ENCODE measurements around the gene CDK18. TPM values are rescaled to one million over a fixed set of nuclear protein-coding genes. Genes with fewer than 3 reads are reported as not detected.

The CDK18 gene
- total and polyA plus RNA-seq, 9 of the 15 experiments (the other 6 are each of a cell fraction or from before 2014, with no cell fraction given) = 0.05 to 0.69 (median 0.17) TPM; not detected in 2

DNA sequence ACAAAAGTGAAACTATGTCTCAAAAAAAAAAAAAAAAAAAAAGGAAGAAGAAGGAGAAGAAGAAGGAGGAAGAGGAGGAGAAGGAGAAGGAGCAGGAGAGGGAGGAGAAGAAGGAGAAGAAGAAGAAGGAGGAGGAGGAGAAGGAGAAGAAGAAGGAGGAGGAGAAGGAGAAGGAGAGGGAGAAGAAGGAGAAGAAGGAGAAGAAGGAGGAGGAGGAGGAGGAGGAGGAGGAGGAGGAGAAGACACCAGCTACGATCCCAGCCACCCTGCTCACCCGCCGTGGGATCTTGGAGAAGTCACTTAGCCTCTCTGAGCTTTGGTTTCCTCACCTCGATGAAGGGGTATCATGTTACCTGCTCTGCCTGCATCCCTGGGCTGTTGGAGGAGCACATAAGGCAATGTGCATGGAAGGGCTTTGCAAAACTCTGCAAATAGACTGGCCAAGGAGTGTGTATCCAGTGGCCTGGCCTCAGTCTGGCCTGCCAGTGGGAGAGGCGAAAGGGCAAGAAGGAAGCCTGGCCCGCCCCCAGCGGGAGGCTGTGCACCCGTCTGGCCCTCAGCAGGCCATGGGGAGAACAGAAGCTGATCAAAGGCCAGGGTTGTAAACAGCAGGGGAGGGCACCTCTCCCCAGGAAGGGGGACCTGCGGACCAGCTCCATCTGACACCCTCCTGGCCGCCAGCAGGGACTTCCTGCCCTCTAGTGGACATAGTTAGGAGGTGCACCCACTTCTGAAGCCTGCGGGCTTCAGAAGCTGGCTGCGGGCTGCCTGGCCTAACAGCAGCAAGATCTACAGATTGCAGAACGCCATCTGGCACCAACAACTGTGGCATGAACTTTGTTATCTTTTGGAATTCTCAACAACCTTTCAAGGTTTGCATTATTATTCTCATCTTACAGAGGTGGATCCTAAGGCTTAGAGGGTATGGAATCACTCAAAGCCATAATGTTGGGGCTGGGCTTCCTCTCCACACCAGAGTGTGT is 19.2 kb upstream of the CDK18 start (continued):
- TF ChIP-seq, protein P1, sequence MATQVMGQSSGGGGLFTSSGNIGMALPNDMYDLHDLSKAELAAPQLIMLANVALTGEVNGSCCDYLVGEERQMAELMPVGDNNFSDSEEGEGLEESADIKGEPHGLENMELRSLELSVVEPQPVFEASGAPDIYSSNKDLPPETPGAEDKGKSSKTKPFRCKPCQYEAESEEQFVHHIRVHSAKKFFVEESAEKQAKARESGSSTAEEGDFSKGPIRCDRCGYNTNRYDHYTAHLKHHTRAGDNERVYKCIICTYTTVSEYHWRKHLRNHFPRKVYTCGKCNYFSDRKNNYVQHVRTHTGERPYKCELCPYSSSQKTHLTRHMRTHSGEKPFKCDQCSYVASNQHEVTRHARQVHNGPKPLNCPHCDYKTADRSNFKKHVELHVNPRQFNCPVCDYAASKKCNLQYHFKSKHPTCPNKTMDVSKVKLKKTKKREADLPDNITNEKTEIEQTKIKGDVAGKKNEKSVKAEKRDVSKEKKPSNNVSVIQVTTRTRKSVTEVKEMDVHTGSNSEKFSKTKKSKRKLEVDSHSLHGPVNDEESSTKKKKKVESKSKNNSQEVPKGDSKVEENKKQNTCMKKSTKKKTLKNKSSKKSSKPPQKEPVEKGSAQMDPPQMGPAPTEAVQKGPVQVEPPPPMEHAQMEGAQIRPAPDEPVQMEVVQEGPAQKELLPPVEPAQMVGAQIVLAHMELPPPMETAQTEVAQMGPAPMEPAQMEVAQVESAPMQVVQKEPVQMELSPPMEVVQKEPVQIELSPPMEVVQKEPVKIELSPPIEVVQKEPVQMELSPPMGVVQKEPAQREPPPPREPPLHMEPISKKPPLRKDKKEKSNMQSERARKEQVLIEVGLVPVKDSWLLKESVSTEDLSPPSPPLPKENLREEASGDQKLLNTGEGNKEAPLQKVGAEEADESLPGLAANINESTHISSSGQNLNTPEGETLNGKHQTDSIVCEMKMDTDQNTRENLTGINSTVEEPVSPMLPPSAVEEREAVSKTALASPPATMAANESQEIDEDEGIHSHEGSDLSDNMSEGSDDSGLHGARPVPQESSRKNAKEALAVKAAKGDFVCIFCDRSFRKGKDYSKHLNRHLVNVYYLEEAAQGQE (IDR thresholded peaks at IDR 0.05; ENCODE audit: borderline replicate concordance) = peak; percentile 93
- TF ChIP-seq, protein P1 (CRISPR knock-in tag; IDR thresholded peaks at IDR 0.05; ENCODE audit: low read depth) = no peak
- TF ChIP-seq IFI16 (CRISPR knock-in tag; IDR thresholded peaks at IDR 0.05) (no peak), RAD21 (CRISPR knock-in tag; conservative IDR thresholded peaks at IDR 0.05 in 1 of 2, IDR thresholded peaks at IDR 0.05 in 1 of 2) (peak; percentile 94 to 98), NFE2L1 (tag; IDR thresholded peaks at IDR 0.05; ENCODE audit: borderline replicate concordance, low read depth) (no peak), BCOR (IDR thresholded peaks at IDR 0.05) (no peak), SPI1 (IDR thresholded peaks at IDR 0.05; ENCODE audit: borderline replicate concordance, low read depth, low read length) (no peak), HNRNPL (IDR thresholded peaks at IDR 0.05; ENCODE audit: low read depth, low read length) (no peak), CTBP1 (IDR thresholded peaks at IDR 0.05; ENCODE audit: borderline replicate concordance) (peak; percentile 48; the same call in 1 of the 2 replicates)
- TF ChIP-seq, protein P2, sequence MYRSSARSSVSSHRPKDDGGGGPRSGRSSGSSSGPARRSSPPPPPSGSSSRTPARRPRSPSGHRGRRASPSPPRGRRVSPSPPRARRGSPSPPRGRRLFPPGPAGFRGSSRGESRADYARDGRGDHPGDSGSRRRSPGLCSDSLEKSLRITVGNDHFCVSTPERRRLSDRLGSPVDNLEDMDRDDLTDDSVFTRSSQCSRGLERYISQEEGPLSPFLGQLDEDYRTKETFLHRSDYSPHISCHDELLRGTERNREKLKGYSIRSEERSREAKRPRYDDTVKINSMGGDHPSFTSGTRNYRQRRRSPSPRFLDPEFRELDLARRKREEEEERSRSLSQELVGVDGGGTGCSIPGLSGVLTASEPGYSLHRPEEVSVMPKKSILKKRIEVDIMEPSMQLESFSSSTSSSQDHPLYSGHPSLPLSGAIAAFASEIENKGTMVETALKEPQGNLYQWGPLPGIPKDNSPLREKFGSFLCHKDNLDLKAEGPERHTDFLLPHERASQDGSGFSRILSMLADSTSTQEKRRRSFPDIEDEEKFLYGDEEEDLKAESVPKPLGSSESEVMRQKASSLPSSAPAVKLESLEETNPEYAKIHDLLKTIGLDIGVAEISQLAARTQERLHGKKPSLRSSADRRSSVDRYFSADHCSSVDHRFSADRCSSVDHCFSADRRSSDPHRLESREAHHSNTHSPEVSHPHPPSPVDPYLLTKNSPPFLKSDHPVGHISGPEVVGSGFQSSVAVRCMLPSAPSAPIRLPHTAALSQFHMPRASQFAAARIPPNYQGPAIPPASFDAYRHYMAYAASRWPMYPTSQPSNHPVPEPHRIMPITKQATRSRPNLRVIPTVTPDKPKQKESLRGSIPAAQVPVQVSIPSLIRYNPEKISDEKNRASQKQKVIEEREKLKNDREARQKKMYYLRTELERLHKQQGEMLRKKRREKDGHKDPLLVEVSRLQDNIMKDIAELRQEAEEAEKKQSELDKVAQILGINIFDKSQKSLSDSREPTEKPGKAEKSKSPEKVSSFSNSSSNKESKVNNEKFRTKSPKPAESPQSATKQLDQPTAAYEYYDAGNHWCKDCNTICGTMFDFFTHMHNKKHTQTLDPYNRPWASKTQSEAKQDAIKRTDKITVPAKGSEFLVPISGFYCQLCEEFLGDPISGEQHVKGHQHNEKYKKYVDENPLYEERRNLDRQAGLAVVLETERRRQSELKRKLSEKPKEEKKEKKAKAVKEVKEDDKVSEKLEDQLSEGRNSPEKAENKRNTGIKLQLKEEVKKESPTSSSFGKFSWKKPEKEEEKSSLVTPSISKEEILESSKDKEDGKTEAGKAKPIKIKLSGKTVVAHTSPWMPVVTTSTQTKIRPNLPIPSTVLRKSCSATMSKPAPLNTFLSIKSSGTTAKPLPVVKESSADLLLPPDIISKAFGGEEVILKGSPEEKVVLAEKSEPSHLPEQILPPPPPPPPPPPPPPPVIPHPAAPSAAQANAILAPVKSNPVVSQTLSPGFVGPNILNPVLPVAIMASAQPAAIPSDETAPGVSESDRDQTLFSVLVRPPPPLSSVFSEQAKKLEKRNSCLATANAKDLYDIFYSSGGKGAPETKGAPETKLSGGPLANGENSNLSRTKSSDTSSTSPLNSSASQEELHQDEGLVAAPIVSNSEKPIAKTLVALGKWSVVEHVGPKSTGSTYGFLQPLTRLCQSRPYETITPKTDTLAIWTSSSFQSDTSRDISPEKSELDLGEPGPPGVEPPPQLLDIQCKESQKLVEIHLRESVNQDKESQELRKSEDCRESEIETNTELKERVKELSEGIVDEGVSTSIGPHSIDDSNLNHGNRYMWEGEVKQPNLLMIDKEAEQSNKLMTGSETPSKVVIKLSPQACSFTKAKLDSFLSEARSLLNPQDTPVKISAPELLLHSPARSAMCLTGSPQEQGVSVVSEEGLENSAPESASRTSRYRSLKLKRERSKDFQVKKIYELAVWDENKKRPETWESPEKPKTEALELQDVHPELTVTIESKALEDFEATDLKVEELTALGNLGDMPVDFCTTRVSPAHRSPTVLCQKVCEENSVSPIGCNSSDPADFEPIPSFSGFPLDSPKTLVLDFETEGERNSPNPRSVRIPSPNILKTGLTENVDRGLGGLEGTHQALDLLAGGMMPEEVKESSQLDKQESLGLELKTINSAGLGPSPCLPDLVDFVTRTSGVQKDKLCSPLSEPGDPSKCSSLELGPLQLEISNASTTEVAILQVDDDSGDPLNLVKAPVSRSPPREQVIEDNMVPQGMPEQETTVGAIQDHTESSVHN (IDR thresholded peaks at IDR 0.05; ENCODE audit: borderline replicate concordance in 1 of 2, low read depth in 1 of 2) = no peak
